Measurements from ENCODE around the gene PIEZO1. TPM values are rescaled to one million over a fixed set of nuclear protein-coding genes. Genes with fewer than 3 reads are reported as not detected.
A peak's percentile ranks its signal among the peaks of the same experiment; 100 is the strongest.

Gene PIEZO1
- total and polyA plus RNA-seq, 4 donors = 27.7 to 54.8 (median 39.9) TPM

DNA sequence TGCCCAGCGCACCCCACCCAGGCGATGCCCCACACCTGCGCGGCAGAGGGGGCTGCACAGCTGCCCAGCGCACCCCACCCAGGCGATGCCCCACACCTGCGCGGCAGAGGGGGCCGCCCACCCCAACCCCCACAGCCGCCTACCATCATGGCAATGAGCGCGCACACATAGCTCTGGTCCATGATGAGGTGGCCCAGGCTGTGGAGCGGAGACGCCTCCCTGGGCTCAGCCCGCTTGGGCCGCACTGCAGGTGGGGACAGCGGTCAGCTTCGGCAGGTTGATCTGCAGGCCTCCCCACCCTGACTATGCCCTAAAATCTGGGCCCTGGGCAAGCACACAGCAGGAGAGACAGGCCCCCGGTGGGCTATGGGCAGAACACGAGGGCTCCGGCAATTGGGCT lies 48.5 kb downstream of the PIEZO1 start:
- 90% methylated on average over 17 of the region's 21 CpGs for WGBS (ENCODE audit: insufficient coverage)
- DNase-seq (ENCODE audit: low read depth in 4 of 6, low spot score in 6 of 6) = no peak
- Histone ChIP-seq H3K9me3 (ENCODE audit: control insufficient read depth, insufficient read depth, low read length) (no peaks in the 10 kb centered on the region), H3K4me3 (ENCODE audit: low read depth, low read length) (no peak overlapping the region), H3K36me3 (ENCODE audit: control insufficient read depth, insufficient read depth, low read length) (peaks cover 69% of the 10 kb centered on the region), H3K27ac (ENCODE audit: low read depth, low read length) (no peak overlapping the region), H3K4me1 (ENCODE audit: control insufficient read depth, insufficient read depth, low read length) (peaks cover 13% of the 10 kb centered on the region), H3K27me3 (ENCODE audit: control insufficient read depth, insufficient read depth, low read length) (no peaks in the 10 kb centered on the region)

DNA sequence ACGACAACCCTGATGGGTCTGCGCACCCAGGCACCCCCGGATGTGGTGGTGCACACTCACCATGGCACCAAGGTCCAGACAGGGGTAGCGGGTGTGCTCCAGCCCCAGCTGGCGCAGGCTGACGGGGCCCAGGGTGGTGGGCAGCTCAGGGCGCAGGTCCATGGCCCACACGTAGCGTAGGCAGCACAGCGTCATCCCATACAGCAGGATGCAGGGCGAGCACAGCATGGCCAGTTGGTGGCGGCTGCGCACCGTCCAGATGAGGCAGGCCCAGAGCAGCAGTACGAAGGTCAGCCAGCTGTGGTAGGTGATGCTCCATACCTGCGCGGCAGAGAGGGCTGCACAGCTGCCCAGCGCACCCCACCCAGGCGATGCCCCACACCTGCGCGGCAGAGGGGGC lies 48.9 kb downstream of the PIEZO1 start:
- Histone ChIP-seq H3K4me3 (ENCODE audit: low read depth, low read length) (no peak overlapping the region), H3K9me3 (ENCODE audit: control insufficient read depth, insufficient read depth, low read length) (no peaks in the 10 kb centered on the region), H3K27me3 (ENCODE audit: control insufficient read depth, insufficient read depth, low read length) (no peaks in the 10 kb centered on the region), H3K4me1 (ENCODE audit: control insufficient read depth, insufficient read depth, low read length) (peaks cover 14% of the 10 kb centered on the region), H3K27ac (ENCODE audit: low read depth, low read length) (no peak overlapping the region), H3K36me3 (ENCODE audit: control insufficient read depth, insufficient read depth, low read length) (peaks cover 70% of the 10 kb centered on the region)
- WGBS (ENCODE audit: insufficient coverage) = 89% methylated on average over 18 of the region's 21 CpGs
- DNase-seq (ENCODE audit: low read depth in 4 of 6, low spot score in 6 of 6) = peak in 1 of 6 donors; percentile 29

GRCh38 chr16:88735616-88736015 lies 49.4 kb downstream of the PIEZO1 start:
- no peaks in the 10 kb centered on the region for H3K9me3 ChIP-seq (ENCODE audit: control insufficient read depth, insufficient read depth, low read length)
- no peak for DNase-seq (ENCODE audit: low read depth in 4 of 6, low spot score in 6 of 6)
- H3K36me3 ChIP-seq (ENCODE audit: control insufficient read depth, insufficient read depth, low read length) = peaks cover 66% of the 10 kb centered on the region
- WGBS (ENCODE audit: insufficient coverage) = 82% methylated on average over 10 of the region's 10 CpGs
- no peak overlapping the region for H3K27ac ChIP-seq (ENCODE audit: low read depth, low read length)
- H3K27me3 ChIP-seq (ENCODE audit: control insufficient read depth, insufficient read depth, low read length) = no peaks in the 10 kb centered on the region
- peaks cover 14% of the 10 kb centered on the region for H3K4me1 ChIP-seq (ENCODE audit: control insufficient read depth, insufficient read depth, low read length)
- no peak overlapping the region for H3K4me3 ChIP-seq (ENCODE audit: low read depth, low read length)

DNA sequence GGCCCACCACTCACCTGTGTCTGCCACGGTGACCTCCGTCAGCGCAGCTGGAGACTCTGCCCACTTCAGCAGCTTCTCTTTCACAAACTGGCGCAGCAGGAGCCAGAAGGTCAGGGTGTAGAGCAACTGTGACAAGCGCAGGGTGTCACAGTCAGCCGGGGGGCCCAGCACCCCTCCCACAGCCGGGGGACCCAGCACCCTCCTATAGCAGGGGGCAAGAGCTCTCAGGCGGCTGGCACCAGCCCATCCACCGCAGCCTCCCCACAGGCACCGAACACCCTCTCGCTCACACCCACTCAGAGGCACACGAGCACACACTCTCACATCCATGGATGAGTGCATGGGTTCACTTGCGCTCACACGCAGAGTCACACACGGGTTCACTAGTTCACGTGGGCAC lies 49.9 kb downstream of the PIEZO1 start:
- Histone ChIP-seq H3K27me3 (ENCODE audit: control insufficient read depth, insufficient read depth, low read length) (no peaks in the 10 kb centered on the region), H3K4me1 (ENCODE audit: control insufficient read depth, insufficient read depth, low read length) (peaks cover 14% of the 10 kb centered on the region), H3K9me3 (ENCODE audit: control insufficient read depth, insufficient read depth, low read length) (no peaks in the 10 kb centered on the region), H3K4me3 (ENCODE audit: low read depth, low read length) (no peak overlapping the region), H3K36me3 (ENCODE audit: control insufficient read depth, insufficient read depth, low read length) (peaks cover 63% of the 10 kb centered on the region), H3K27ac (ENCODE audit: low read depth, low read length) (no peak overlapping the region)
- 92% methylated on average over 16 of the region's 16 CpGs for WGBS (ENCODE audit: insufficient coverage)
- DNase-seq (ENCODE audit: low read depth in 4 of 6, low spot score in 6 of 6) = no peak

DNA sequence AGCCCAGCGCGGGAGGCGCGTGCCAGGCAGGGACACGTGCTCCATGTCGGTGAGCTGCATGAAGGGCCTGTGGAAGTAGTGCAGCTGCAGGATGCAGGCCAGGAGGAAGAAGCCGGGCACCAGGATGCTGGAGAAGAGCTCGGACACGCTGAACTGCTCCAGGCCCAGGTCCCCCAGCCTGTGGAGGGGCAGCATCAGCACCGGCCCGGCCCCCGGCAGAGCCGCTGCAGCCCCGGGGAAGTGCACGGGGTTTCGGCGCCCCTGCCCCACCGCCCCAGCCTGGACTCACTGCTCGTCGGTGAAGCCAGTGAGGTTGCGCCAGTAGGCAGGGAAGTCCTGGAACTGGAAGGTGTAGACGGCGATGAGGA lies 50.7 kb downstream of the PIEZO1 start:
- Histone ChIP-seq H3K27me3 (ENCODE audit: control insufficient read depth, insufficient read depth, low read length) (no peaks in the 10 kb centered on the region), H3K36me3 (ENCODE audit: control insufficient read depth, insufficient read depth, low read length) (peaks cover 57% of the 10 kb centered on the region), H3K4me3 (ENCODE audit: low read depth, low read length) (no peak overlapping the region), H3K27ac (ENCODE audit: low read depth, low read length) (no peak overlapping the region), H3K9me3 (ENCODE audit: control insufficient read depth, insufficient read depth, low read length) (no peaks in the 10 kb centered on the region), H3K4me1 (ENCODE audit: control insufficient read depth, insufficient read depth, low read length) (peaks cover 14% of the 10 kb centered on the region)
- no peak for DNase-seq (ENCODE audit: low read depth in 4 of 6, low spot score in 6 of 6)
- 87% methylated on average over 23 of the region's 23 CpGs for WGBS (ENCODE audit: insufficient coverage)

DNA sequence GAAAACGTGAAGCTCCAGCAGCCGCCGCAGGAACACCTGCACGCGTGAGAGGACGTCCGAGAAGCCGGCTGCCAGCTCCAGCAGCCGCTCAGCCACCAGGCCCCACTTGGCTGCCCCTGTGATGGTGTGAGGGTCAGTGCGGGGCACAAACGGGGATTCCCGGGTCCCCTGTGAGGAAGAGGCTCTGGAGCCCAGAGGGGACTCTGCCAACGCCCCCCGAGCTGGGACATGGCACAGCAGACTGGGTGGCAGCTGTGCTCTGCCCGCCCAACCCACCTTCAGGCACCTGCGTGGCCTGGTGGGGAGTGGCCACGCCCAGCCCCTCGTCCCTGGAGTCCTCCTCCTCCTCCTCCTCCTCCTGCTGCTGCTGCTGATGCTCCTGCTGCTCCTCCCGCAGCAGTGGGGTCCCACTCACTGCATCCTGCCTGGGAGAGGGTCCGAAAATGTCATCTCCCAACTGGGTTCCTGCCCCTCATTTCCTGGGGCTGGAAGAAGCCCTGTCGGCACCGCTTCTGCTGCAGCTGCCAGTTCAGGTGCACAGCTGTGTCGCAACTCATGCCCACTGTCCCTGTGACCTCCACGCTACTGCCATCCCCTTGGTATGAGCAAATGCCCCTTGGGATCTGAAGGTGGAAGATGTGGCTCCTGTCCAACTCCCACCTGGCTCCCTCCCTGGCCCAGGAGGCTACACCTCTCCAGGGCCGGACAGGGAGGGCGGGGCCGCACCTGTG lies 51.2 kb downstream of the PIEZO1 start:
- WGBS (ENCODE audit: insufficient coverage) = 82% methylated on average over 26 of the region's 27 CpGs
- peaks cover 14% of the 10 kb centered on the region for H3K4me1 ChIP-seq (ENCODE audit: control insufficient read depth, insufficient read depth, low read length)

DNA sequence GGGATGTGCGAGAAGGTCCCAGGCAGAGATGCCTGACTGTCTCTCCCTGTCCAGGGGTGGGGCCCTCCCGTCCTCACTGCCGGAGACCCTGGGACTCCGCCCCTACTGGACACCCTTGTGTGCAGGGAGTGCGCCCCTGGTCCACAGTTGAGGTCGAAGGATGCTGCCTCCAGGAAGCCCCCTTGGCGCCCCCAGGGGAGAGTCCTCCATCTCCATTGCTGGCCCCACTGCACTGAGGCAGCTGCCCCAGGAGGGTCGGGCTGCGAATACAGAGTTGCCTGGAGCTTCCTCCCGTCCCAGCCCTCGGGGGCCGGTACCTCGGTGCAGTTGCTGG lies 52.1 kb downstream of the PIEZO1 start:
- DNase-seq (ENCODE audit: low read depth in 4 of 6, low spot score in 6 of 6) = no peak
- H3K27ac ChIP-seq (ENCODE audit: low read depth, low read length) = no peak overlapping the region
- peaks cover 47% of the 10 kb centered on the region for H3K36me3 ChIP-seq (ENCODE audit: control insufficient read depth, insufficient read depth, low read length)
- no peaks in the 10 kb centered on the region for H3K9me3 ChIP-seq (ENCODE audit: control insufficient read depth, insufficient read depth, low read length)
- H3K27me3 ChIP-seq (ENCODE audit: control insufficient read depth, insufficient read depth, low read length) = no peaks in the 10 kb centered on the region
- WGBS (ENCODE audit: insufficient coverage) = 78% methylated on average over 13 of the region's 13 CpGs
- H3K4me3 ChIP-seq (ENCODE audit: low read depth, low read length) = no peak overlapping the region
- peaks cover 13% of the 10 kb centered on the region for H3K4me1 ChIP-seq (ENCODE audit: control insufficient read depth, insufficient read depth, low read length)

More for the DNA sequence above, 51.2 kb downstream of the PIEZO1 start:
- DNase-seq (ENCODE audit: low read depth in 4 of 6, low spot score in 6 of 6) = no peak
- Histone ChIP-seq H3K9me3 (ENCODE audit: control insufficient read depth, insufficient read depth, low read length) (no peaks in the 10 kb centered on the region), H3K4me3 (ENCODE audit: low read depth, low read length) (no peak overlapping the region), H3K27me3 (ENCODE audit: control insufficient read depth, insufficient read depth, low read length) (no peaks in the 10 kb centered on the region), H3K36me3 (ENCODE audit: control insufficient read depth, insufficient read depth, low read length) (peaks cover 54% of the 10 kb centered on the region), H3K27ac (ENCODE audit: low read depth, low read length) (no peak overlapping the region)

DNA sequence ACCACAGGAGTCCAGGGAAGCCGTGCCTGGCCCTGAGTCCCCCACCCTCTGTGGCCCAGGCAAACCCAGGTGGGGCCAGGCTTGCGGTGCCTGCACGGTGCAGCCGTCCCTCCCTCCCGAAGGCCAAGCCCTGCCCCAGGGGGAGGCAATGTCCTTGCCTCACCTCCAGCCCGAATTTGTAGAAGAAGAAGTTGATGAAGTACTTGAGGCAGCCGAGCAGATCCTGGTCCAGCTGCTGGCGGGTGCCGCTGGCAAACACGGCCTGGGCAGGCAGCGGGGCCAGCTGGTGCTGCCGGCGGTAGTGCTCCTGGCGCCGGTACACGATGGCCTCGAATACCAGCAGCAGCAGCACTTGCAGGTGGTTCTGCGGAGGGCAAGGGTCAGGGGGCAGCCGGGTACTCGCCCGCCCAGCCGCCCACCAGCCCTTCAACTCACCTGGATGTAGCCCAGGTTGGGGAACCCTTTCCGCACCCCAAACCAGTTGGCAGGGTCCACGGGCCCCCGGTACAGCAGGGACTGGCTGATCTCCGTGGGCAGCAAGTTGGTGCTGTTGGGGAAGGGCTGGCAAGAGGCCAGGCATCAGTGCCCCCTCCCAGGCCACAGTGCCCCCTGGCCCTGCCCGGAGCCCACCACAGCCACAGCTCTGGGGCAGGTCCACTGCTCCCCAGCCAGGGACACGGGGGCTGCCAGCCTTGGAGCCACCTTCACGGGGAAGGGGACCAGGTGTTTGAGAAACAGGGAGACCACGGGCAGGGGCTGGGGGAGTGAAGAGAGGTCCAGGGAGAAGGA lies 52.7 kb downstream of the PIEZO1 start:
- WGBS (ENCODE audit: insufficient coverage) = 76% methylated on average over 30 of the region's 30 CpGs
- Histone ChIP-seq H3K27me3 (ENCODE audit: control insufficient read depth, insufficient read depth, low read length) (no peaks in the 10 kb centered on the region), H3K4me3 (ENCODE audit: low read depth, low read length) (no peak overlapping the region), H3K27ac (ENCODE audit: low read depth, low read length) (no peak overlapping the region), H3K36me3 (ENCODE audit: control insufficient read depth, insufficient read depth, low read length) (peaks cover 53% of the 10 kb centered on the region), H3K9me3 (ENCODE audit: control insufficient read depth, insufficient read depth, low read length) (no peaks in the 10 kb centered on the region), H3K4me1 (ENCODE audit: control insufficient read depth, insufficient read depth, low read length) (peaks cover 8% of the 10 kb centered on the region)
- no peak for DNase-seq (ENCODE audit: low read depth in 4 of 6, low spot score in 6 of 6)

- DNase-seq (ENCODE audit: low read depth in 4 of 6, low spot score in 6 of 6) = no peak
- Histone ChIP-seq H3K9me3 (ENCODE audit: control insufficient read depth, insufficient read depth, low read length) (no peaks in the 10 kb centered on the region), H3K27ac (ENCODE audit: low read depth, low read length) (no peak overlapping the region), H3K4me1 (ENCODE audit: control insufficient read depth, insufficient read depth, low read length) (peaks cover 3% of the 10 kb centered on the region), H3K27me3 (ENCODE audit: control insufficient read depth, insufficient read depth, low read length) (no peaks in the 10 kb centered on the region), H3K4me3 (ENCODE audit: low read depth, low read length) (no peak overlapping the region), H3K36me3 (ENCODE audit: control insufficient read depth, insufficient read depth, low read length) (peaks cover 59% of the 10 kb centered on the region)
- 78% methylated on average over 10 of the region's 15 CpGs for WGBS (ENCODE audit: insufficient coverage)
These were observed 53.3 kb downstream of the PIEZO1 start for GRCh38 chr16:88731699-88732098.
